Astrocyte of the cerebellum (primary cell): ENCODE results near the gene HDC.

ENCODE experiments used
- DNase-seq: peaks from one replicate; pipeline ENCODE4 v3.0.0-alpha.2; 2011; ENCODE audit warnings: low read depth
- H3K4me3 ChIP-seq: 2 replicates; pipeline ENCODE4 v1.5.1; 2011; ENCODE audit warnings: mild to moderate bottlenecking, low read depth, low read length, moderate library complexity
- CTCF ChIP-seq: IDR thresholded peaks from 2 replicates; pipeline ENCODE4 v1.5.1; 2012; ENCODE audit warnings: low read length, low read depth, moderate library complexity, mild to moderate bottlenecking; ENCODE audit errors: missing control alignments
- in situ Hi-C: cut with HindIII; loops from 2 replicates; pipeline ENCODE4 v1.10.0; 2017; ENCODE audit warnings: low sequenced_read_pairs

The HDC gene

GRCh38 chr15:50265620-50266019 is at the start of gene HDC:
Gene HDC, minus strand, starts transcription at chr15:50265726. Its CDS starts 103 bp downstream, at chr15:50265623.
- no peak within 1 kb of the TSS for H3K4me3 ChIP-seq
- no peak for DNase-seq
- no peak for TF ChIP-seq CTCF
- in situ Hi-C loops, result no loop called here

- no peak for DNase-seq
- no peak for TF ChIP-seq CTCF
- in situ Hi-C loops, result no loop called here
- H3K4me3 ChIP-seq, result no peak overlapping the region
Measured at GRCh38 chr15:50312636-50313035, 47.1 kb upstream of the HDC start.

- DNase-seq, result no peak
- no peak overlapping the region for H3K4me3 ChIP-seq
- in situ Hi-C loops, result no loop called here
- no peak for TF ChIP-seq CTCF
Measured at GRCh38 chr15:50307799-50308198, 42.3 kb upstream of the HDC start.

- DNase-seq, result no peak
- in situ Hi-C loops, result no loop called here
- no peak for TF ChIP-seq CTCF
- H3K4me3 ChIP-seq, result no peak overlapping the region
Measured at GRCh38 chr15:50304836-50305235, 39.3 kb upstream of the HDC start.

GRCh38 chr15:50302581-50302980 is 37.1 kb upstream of the HDC start:
- in situ Hi-C loops, result no loop called here
- H3K4me3 ChIP-seq, result no peak overlapping the region
- no peak for DNase-seq
- TF ChIP-seq CTCF, result no peak

- H3K4me3 ChIP-seq, result no peak overlapping the region
- in situ Hi-C loops, result no loop called here
- no peak for DNase-seq
- no peak for TF ChIP-seq CTCF
Measured at GRCh38 chr15:50298340-50298739, 32.8 kb upstream of the HDC start.

- no peak for TF ChIP-seq CTCF
- no peak overlapping the region for H3K4me3 ChIP-seq
- DNase-seq, result no peak
- in situ Hi-C loops, result no loop called here
Measured at GRCh38 chr15:50295966-50296365, 30.4 kb upstream of the HDC start.
